ENCODE measurements around the gene FOXR1.

Gene FOXR1

GRCh38 chr11:118971646-118972045 lies at the start of gene FOXR1:
TSS of gene FOXR1 (plus strand) at chr11:118971761. CDS start at chr11:118971932, 171 bp downstream.
- DNase-seq (ENCODE audit: low spot score), result no peak
- in situ Hi-C loops (cut with MboI; ENCODE audit: low pct_unique_long_range_greater_than_20kb, low sequenced_read_pairs, unreplicated experiment), result no loop called here
- no peak for TF ChIP-seq CTCF (IDR thresholded peaks at IDR 0.05; ENCODE audit: extremely low read depth, insufficient read depth, missing control alignments)

GRCh38 chr11:118921929-118922744 lies 49.4 kb upstream of the FOXR1 start:
- no peak for DNase-seq (ENCODE audit: low spot score)
- no peak for TF ChIP-seq CTCF (IDR thresholded peaks at IDR 0.05; ENCODE audit: extremely low read depth, insufficient read depth, missing control alignments)
- in situ Hi-C loops (cut with MboI; ENCODE audit: low pct_unique_long_range_greater_than_20kb, low sequenced_read_pairs, unreplicated experiment), result no loop called here

- TF ChIP-seq CTCF (IDR thresholded peaks at IDR 0.05; ENCODE audit: extremely low read depth, insufficient read depth, missing control alignments), result no peak
- in situ Hi-C loops (cut with MboI; ENCODE audit: low pct_unique_long_range_greater_than_20kb, low sequenced_read_pairs, unreplicated experiment), result no loop called here
- DNase-seq (ENCODE audit: low spot score), result no peak
These were observed 48.6 kb upstream of the FOXR1 start for GRCh38 chr11:118922745-118923627.

- TF ChIP-seq CTCF (IDR thresholded peaks at IDR 0.05; ENCODE audit: extremely low read depth, insufficient read depth, missing control alignments), result no peak
- in situ Hi-C loops (cut with MboI; ENCODE audit: low pct_unique_long_range_greater_than_20kb, low sequenced_read_pairs, unreplicated experiment), result no loop called here
- DNase-seq (ENCODE audit: low spot score), result no peak
These were observed 47.6 kb upstream of the FOXR1 start for GRCh38 chr11:118923721-118924587.

GRCh38 chr11:118924591-118925585 lies 46.7 kb upstream of the FOXR1 start:
- DNase-seq (ENCODE audit: low spot score), result peak; percentile 87
- no peak for TF ChIP-seq CTCF (IDR thresholded peaks at IDR 0.05; ENCODE audit: extremely low read depth, insufficient read depth, missing control alignments)
- in situ Hi-C loops (cut with MboI; ENCODE audit: low pct_unique_long_range_greater_than_20kb, low sequenced_read_pairs, unreplicated experiment), result loop anchor here (25.0 kb wide), 1 partner anchor 238 kb away; the partner anchor contains the start of gene TREH

All from GM13977 (cell line).